Lung (tissue), 12 donors: ENCODE results near the gene SLC25A45. TPM values are rescaled to one million over a fixed set of nuclear protein-coding genes. Genes with fewer than 3 reads are reported as not detected.

Experiments
- ATAC-seq: fragments of 200-7000 bp; cut with Tn5 transposase; one replicate; pipeline ENCODE4 v1.9.1; 2020; ENCODE audit warnings: moderate number of reproducible peaks; ENCODE audit not compliant: insufficient read depth, low FRiP score
- DNase-seq, 3 donors: peaks; one replicate each; pipeline ENCODE4 v3.0.0-alpha.2; 2013 to 2017
- H3K27ac ChIP-seq, 2 donors: one replicate each; pipeline ENCODE4 v1.5.1; 2013; ENCODE audit warnings: mild to moderate bottlenecking in 2 of 2, moderate library complexity in 2 of 2, control low read depth in 1 of 2, inconsistent platforms in 1 of 2, low read depth in 1 of 2, low read length in 1 of 2
- H3K27me3 ChIP-seq, 3 donors: one replicate each; pipeline ENCODE4 v1.5.1; 2013; ENCODE audit warnings: low read length in 2 of 3; ENCODE audit not compliant: control insufficient read depth in 3 of 3, insufficient read depth in 3 of 3
- H3K36me3 ChIP-seq, 4 donors: one replicate each; pipeline ENCODE4 v1.5.1; 2013; ENCODE audit warnings: low read length in 4 of 4, mild to moderate bottlenecking in 1 of 4, moderate library complexity in 1 of 4; ENCODE audit not compliant: control insufficient read depth in 4 of 4, insufficient read depth in 4 of 4
- H3K4me1 ChIP-seq, 5 donors: one replicate each; pipeline ENCODE4 v1.5.1; 2013; ENCODE audit warnings: low read length in 5 of 5, mild to moderate bottlenecking in 2 of 5, moderate library complexity in 1 of 5; ENCODE audit not compliant: control insufficient read depth in 5 of 5, insufficient read depth in 5 of 5
- H3K4me3 ChIP-seq: one replicate; pipeline ENCODE4 v1.5.1; 2013; ENCODE audit warnings: mild to moderate bottlenecking, control low read depth, moderate library complexity
- H3K9ac ChIP-seq, 2 donors: one replicate each; pipeline ENCODE4 v1.5.1; 2013; ENCODE audit warnings: low read length in 2 of 2, control low read depth in 1 of 2; ENCODE audit not compliant: insufficient read depth in 1 of 2
- H3K9me3 ChIP-seq, 4 donors: one replicate each; pipeline ENCODE4 v1.5.1; 2013; ENCODE audit warnings: low read length in 3 of 4, mild to moderate bottlenecking in 1 of 4, moderate library complexity in 1 of 4; ENCODE audit not compliant: control insufficient read depth in 4 of 4, insufficient read depth in 3 of 4
- WGBS, 2 donors: extraction: QIAGEN DNeasy Blood & Tissue Kit; methylation state at CpG; one replicate each; pipeline ENCODE4 v1.1.7; 2013; 5-methylcytosine and 5-hydroxymethylcytosine counted together
- polyA plus RNA-seq, 2 donors: library from polyadenylated mRNA; stranded (reverse); fragments of 200-250 nt; gene quantifications; one replicate each; pipeline ENCODE4 v1.2.1, GENCODE V29; 2013
- total RNA-seq, 2 donors: library from RNA; depleted of rRNA in 1 of 2; stranded (reverse); fragments of >200 nt in 1 of 2; gene quantifications; one replicate each; pipeline ENCODE4 v1.2.1, GENCODE V29; 2014 to 2021
- TF ChIP-seq, protein P1 (sequence below): IDR thresholded peaks from 2 replicates; pipeline ENCODE4 v1.5.1; 2012; ENCODE audit warnings: mild to moderate bottlenecking; ENCODE audit errors: control extremely low read depth, extremely low read depth
- donor health status: control.
- donor health status: control.
- donor health status: Bipolar disorder and iron deficiency.
- donor health status: healthy.
- donor health status: DM: yes; HTN: yes; CAD: no.

The SLC25A45 gene
- total and polyA plus RNA-seq, 4 donors, result 5.5 to 15.6 (median 8.1) TPM

DNA sequence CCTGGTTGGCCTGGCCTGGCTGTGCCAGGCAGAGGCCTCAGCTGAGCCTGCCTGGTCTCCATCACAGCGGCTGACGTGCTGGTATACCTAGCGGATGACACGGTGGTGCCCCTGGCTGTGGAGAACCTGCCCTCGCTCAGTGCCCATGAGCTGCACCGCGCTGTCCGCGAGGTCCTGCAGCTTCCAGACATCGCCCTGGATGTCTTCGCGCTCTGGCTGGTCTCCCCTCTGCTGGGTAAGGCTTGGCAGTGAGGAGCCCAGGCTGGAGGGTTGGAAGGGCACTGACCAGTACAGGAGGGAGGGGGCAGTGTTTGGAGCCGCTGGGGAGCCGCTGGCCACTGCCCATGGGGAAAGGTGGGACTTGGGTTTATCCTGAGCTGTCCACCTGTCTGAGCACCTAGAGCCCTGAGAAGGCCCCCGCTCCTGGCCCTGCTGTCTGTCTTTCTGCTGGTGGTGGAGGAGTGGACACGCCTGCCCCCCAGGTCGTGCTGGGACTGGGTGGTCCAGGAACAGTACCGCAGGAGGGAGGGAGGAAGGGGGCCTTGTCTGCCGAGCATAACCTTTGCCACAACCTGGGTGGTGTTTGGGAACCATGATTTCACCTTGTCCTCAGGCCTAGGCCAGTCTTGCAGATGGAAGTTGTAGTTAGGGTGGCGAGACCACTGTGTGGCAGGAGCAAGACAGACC is 7.0 kb upstream of the SLC25A45 start:
- no peaks in the 10 kb centered on the region for H3K9me3 ChIP-seq
- TF ChIP-seq, protein P1, sequence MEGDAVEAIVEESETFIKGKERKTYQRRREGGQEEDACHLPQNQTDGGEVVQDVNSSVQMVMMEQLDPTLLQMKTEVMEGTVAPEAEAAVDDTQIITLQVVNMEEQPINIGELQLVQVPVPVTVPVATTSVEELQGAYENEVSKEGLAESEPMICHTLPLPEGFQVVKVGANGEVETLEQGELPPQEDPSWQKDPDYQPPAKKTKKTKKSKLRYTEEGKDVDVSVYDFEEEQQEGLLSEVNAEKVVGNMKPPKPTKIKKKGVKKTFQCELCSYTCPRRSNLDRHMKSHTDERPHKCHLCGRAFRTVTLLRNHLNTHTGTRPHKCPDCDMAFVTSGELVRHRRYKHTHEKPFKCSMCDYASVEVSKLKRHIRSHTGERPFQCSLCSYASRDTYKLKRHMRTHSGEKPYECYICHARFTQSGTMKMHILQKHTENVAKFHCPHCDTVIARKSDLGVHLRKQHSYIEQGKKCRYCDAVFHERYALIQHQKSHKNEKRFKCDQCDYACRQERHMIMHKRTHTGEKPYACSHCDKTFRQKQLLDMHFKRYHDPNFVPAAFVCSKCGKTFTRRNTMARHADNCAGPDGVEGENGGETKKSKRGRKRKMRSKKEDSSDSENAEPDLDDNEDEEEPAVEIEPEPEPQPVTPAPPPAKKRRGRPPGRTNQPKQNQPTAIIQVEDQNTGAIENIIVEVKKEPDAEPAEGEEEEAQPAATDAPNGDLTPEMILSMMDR, result no peak
- no peak overlapping the region for H3K4me3 ChIP-seq
- no peak for ATAC-seq
- H3K27me3 ChIP-seq, result no peaks in the 10 kb centered on the region
- peaks cover 0 to 29% (median 26%) of the 10 kb centered on the region in 5 donors for H3K4me1 ChIP-seq
- 87 to 88% methylated on average over 20 of the region's 20 CpGs for WGBS, 2 donors
- H3K36me3 ChIP-seq, result peaks cover 0 to 34% (median under 1%) of the 10 kb centered on the region in 4 donors
- H3K27ac ChIP-seq, result peak overlapping the region in 1 of 2 donors; percentile 77
- no peak for DNase-seq
- H3K9ac ChIP-seq, result no peak overlapping the region

DNA sequence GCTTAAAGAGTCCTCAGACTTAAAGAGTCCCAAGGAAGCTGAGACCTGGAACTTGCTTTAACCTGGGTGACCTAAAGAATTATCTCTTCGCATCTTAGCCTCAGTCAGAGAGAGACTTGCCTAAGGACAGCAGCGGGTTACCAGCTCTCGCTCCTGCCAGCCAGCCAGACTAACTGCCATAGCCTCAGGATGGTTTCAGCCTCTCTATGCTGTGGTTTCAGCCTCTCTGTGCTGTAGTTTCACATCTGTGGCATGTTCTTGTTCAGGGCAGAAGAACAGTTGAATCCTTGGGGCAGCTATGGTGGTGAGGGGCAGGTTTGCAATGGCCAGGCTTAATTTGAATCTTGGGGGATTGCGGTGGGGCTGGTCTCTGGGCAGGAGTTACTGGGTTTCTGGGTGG is 6.3 kb upstream of the SLC25A45 start:
- Histone ChIP-seq H3K27ac (no peak overlapping the region), H3K36me3 (peaks cover 0 to 28% (median 0%) of the 10 kb centered on the region in 4 donors), H3K4me1 (peaks cover 0 to 31% (median 26%) of the 10 kb centered on the region in 5 donors), H3K9ac (no peak overlapping the region), H3K9me3 (no peaks in the 10 kb centered on the region), H3K4me3 (no peak overlapping the region), H3K27me3 (no peaks in the 10 kb centered on the region)
- 93 to 97% methylated on average over 4 of the region's 4 CpGs for WGBS, 2 donors
- ATAC-seq, result no peak
- DNase-seq, result no peak
- TF ChIP-seq, protein P1, result no peak

DNA sequence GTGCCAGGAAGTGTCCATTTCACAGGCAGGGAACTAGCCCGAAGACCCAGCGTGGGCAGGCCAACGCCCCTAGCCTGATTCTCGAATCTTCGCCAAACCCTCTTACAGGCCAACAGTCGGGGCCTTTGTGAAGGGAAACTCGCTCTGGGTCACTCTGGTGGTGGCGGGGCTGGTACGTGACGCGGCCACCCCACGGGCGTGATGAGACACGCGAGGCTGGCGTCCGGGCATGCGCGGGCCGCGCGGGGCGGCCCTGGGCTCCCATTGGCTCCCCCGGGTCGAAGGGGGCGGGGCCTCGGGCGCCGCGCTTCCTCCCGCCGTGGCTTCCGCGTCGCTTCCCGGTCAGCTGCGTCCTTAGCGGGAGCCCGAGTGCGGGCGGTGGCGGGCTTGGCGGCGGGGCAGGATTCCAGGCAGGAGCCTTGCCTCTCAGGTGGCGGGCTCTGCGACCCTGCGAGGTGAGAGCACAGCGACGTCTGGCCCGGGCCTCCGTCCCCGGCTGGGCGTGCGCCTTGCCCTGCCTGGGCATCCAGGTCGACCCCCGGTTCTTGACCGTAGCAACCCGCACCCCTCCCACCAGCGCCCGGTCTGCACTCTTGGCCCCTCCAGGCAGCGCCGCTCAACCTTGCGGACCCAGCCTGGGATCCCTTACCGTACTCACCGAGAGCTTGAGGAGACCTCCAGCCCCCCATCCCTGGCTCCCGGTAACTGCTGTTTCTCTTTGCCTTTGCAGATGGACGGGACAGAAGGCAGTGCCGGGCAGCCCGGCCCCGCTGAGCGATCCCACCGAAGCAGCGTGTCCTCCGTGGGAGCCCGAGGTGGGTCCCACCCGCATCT is 4.1 kb upstream of the SLC25A45 start, which contains the start of gene FRMD8:
TSS of gene FRMD8 (plus strand) at position 331 of the 834 bp plus-strand sequence. CDS start at position 731, 400 bp downstream.
- Histone ChIP-seq H3K27ac (peak within 1 kb of the TSS; percentile 93 to 97), H3K36me3 (peaks cover 0 to 8% (median 0%) of the 10 kb centered on the region in 4 donors), H3K4me1 (peaks cover 0 to 47% (median 31%) of the 10 kb centered on the region in 5 donors), H3K27me3 (no peaks in the 10 kb centered on the region), H3K4me3 (peak within 1 kb of the TSS; percentile 87), H3K9ac (peak within 1 kb of the TSS; percentile 43 to 86), H3K9me3 (no peaks in the 10 kb centered on the region)
- peak; percentile 85 for ATAC-seq
- TF ChIP-seq, protein P1, result no peak
- DNase-seq, result peak; percentile 84 to 92 (median 90)
- WGBS, 2 donors, result 1 to 3% methylated on average over 49 to 76 of the region's 76 CpGs
